ENCODE data around the gene SMIM44.
"Not testable (repeated sequence)": the region's sequence is repeated elsewhere in the genome, so short reads cannot be mapped to it uniquely, and the experiment has no call there.

Gene SMIM44

DNA sequence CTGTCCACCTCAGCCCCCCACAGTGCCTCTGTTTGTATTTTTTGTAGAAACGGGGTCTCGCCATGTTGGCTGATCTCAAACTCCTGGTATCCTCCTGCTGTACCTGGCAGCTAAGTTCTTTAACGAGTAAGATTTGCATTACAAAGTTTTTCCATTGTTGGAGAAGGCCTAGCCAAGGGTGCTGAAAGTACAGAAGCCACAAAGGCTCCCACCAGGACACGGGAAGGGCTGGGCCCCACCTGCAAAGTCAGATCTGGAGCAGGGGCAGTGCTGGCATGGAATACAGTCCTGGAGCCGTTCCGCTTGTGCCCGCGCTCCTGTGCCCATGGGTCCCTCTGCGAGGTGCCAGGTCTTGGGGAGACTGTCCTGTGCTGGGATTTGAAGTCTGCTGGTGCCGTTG lies 35.0 kb upstream of the SMIM44 start:
- no peak for DNase-seq (ENCODE audit: low read depth in 2 of 3, low spot score in 1 of 3)

DNA sequence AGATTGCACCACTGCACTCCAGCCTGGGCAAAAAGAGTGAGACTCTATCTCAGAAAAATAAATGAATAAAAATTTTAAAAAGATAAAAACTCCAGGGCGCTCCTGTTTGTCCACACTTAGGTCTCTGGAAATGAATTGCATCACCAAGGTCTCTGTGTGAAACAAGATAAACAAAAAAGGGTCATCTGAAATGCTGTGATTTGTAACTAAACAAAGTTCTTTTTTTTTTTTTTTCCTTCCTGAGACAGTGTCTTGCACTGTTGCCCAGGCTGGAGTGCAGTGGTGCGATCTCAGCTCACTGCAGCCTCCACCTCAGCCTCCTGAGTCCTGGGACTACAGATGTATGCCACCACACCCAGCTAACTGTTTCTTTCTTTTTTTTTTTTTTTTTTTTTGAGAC lies 34.4 kb upstream of the SMIM44 start:
- DNase-seq (ENCODE audit: low read depth in 2 of 3, low spot score in 1 of 3): no peak

DNA sequence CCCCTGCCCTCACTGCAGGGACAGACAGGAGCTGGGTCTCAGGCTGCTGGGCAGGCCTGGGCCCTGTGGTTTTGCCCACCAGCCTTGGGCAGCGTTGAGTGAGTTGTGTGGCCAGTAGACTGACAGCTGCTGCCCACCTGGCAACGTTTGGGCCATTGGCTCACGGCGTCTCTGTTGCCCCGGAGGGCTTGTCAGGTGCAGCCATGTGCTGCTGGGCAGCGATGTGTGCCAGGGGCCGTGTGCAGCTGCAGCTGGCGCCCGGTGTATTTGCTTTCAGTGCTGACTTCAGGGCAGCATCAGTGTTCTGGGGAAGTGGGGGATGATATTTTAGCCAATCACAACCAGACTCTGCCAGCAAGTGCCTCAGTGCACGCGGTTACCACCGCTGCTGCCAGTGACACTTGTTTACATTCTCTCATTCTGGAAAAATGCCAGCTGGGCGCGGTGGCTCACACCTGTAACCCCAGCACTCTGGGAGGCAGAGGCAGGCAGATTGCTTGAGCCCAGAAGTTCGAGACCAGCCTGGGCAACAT lies 33.5 kb upstream of the SMIM44 start:
- no peak for DNase-seq (ENCODE audit: low read depth in 2 of 3, low spot score in 1 of 3)

DNA sequence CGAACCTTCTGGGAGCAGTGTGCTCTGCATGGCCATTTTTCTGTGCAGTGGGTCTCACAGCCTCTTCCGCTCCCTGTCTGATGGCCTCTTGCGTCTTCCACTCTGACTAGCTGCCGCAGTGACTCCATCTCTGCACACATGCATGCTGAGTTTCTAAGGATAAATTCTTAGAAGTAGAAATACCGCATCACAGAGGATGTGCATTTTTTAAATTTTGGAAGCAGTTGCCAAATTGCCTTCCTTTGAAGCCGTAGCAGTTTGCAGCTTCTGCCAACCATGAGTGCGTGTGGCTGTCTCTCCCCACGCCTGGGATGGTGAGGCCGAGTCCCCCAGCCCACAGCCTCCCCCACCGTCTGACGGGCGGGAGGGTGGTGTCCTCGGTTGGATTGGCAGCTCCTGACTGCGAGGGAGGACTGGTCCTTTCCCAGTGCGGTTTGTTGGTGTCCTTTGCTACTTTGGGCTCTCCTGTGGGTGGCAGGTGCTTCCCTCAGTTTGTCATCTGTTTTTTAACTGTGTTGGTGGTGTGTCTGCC lies 32.7 kb upstream of the SMIM44 start:
- DNase-seq (ENCODE audit: low read depth in 2 of 3, low spot score in 1 of 3): no peak

DNA sequence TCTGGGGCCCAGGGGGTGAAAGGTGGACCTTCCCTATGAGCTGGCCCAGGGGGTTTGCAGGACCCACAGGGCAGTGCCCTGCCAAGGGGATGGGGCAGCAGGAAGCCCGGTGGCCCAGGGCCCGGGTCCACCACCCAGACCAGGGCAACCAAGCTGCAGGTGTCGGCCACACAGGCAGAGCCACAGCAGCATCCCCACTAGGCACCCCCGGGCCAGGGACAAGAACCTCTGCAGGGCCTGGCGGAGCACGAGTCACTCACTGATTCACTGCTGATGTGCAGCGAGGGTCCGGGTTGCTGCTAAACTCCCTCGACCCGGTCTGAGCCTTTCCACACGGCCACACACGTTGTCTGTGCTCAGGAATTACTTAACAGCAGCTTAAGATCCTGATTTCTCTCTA lies 31.7 kb upstream of the SMIM44 start:
- no peak for DNase-seq (ENCODE audit: low read depth in 2 of 3, low spot score in 1 of 3)

DNA sequence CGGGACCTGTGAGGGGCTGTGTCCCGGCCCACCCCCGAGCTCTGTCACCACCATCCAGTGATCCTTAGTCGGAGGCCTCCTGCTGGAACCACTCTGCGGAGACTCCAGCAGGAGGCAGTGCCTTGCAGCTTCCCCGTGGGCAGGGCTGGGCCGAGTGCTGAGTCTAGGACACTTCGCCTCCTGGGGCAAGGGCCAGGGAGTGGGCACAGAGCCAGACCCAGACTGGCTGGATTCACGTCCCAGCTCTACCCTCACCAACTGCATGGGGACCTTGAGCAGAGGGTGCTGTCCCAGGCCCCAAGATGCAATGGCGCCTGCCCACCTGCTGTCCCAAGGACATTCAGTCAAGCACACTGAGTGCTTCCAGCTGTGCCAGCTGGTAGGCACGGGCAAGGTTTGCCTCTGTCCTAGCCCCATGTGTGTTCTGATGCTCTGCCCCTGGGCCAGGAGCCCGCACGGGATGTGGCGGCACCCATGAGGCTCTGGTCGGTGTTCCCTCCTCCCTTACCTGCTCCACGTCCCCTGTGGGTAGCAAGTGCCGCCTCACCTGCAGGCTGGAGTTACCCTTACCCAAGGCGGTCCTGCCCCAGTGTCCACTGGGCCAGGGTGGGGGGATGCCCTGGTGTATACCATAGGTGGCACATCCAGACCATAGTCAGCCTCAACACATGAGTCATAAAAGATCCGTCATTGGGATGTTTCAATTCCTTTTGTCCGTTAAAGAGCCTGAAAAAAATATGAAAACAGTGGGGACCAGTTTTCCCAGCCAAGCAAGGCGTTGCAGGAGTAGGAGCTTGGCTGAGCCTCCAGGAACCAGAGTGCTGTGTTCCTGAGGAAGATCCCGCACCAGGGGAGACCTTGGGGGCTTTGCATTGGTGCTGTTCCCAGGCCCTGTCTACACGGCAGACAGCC lies 30.2 kb upstream of the SMIM44 start:
- no peak for DNase-seq (ENCODE audit: low read depth in 2 of 3, low spot score in 1 of 3)

DNA sequence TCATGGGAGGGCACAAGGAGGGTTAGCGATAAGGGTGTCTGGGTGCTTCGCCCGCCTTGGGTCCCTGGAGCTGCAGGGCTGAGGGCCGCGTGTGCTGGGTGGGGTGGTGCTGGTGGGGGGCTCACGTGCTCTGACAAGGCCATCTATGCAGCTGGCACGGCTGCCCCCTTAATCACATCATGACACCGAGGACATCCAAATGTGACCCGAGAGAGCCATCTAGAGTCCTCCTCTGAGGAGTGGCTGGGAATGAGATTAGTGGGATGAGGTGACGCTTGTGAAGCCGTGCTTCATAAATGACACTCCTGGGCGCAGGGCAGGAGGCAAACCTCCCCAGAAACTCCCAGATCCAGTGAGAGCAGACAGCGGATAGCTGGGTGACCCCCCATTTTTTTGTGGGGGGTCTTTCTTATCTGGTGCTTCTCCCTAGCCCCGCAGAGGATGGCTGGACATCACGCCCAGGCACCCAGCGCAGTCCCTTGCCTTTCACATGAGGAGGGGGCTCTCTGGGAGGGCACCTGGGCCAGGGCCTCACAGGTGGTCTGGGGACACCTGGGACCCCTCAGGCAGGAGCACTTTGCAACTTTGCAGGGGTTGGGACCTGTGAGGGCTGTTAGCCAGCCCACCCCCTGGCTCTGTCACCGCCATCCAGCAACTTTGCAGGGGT lies 29.5 kb upstream of the SMIM44 start:
- DNase-seq (ENCODE audit: low read depth in 2 of 3, low spot score in 1 of 3): no peak

DNA sequence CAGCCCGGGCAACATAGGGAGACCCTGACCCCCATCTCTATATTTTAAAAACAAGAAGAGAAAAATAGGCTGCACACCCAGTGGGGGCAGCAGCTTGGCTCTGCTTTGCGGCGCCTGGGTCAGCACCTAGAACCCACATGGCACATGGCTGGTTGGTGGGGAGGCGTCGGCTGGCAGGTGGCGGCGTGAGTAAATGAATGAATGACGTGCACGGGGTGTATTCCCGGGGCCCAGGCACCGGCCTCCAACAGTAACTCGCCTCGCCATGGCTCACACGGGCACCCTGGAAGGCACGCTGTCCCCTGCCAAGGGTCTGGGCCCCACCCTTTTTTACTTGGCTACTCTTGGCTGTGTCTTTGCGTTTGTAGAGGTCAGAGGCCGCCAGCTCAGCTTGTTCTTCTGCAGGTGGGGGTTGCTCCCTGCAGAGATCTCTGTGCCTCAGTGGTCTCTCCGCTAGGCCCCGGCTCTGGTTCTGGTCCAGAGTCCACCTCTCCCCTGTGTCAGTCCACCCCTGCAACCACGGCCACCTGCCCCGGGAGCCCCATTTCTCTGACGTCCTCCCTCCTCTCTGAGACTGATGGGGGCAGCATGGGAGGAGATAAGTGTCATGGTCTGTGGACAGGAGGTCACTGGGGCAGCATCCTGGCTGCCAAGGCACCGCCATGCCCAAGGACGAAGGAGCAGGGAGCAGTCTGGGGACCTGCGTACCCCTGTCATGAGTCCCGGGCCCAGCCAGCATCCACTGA lies 28.4 kb upstream of the SMIM44 start:
- DNase-seq (ENCODE audit: low read depth in 2 of 3, low spot score in 1 of 3): no peak

DNA sequence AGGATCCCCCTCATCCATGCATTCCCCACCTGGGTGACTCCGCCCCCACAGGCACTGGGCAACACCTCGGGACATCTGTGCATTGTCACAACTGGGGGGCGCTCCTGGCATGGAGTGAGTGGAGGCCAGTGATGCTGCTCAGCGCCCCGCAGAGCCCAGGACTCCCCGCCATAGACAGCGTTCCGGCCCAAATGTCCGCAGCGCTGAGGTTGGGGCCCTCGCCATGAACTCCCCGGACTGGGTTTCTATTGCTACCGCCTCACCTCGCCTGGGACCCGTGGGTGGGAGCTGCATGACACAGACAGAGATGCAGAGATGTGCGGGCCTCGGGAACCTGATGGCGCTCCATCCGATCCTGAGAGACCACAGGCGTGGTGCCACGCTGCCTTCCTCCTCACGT lies 27.5 kb upstream of the SMIM44 start:
- no peak for DNase-seq (ENCODE audit: low read depth in 2 of 3, low spot score in 1 of 3)

DNA sequence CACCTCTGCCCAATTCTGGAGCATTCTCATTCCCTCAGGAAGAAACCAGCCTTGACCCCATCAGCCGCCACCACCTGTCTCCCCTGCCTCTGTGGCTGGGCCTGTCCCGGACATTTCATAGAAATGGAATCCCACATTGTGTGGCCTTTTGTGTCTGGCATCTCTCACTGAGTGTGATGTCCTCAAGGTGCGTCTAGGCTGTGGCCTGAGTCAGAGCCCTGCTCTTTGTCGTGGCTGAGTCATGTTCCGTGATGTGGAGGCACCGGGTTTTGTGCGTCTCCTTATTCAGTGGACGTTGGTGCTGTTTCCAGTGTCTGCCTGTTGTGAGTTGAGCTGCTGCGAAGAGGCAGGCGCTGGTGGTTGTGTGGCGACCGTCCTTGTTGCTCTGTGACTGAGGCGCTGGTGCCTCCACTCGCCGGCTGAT lies 26.3 kb upstream of the SMIM44 start:
- peak in 2 of 3 donors; percentile 24 to 42 for DNase-seq (ENCODE audit: low read depth in 2 of 3, low spot score in 1 of 3)

DNA sequence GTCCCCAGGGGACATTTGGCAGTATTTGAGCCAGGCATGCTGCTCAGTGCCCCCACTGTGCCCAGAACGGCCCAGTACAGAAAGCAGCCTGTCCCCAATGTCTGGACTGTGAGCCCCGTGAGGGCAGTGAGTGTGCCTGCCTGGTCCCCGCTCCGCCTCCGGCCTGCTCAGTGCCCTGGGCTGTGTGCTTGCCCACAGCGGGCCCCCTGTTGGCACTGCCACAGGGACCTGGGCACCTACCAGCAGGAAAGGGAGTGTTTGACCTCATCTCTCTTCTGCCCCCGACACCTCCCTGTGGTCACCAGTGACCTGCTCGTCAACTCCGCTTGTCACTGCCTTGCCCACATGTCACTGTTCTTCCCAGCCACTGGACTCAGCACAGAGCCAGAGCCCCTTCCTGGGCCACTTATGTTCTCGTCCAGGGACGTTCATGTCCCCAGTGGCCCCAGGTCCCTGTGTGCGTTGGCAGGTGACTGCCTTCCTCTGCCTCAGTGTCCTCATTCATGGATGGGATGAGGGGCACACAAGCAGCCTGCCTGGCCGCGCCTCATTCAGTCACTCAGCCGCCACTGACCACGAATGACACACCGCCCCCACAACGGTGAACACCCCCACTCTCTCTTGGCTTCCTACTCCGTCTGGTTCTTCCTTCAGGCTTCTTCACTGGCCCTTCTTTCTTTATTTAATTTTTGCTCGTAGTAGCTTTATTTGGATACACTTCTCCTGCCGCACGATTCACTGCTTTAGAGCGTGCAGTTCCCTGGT lies 25.7 kb upstream of the SMIM44 start:
- DNase-seq (ENCODE audit: low read depth in 2 of 3, low spot score in 1 of 3): no peak

DNA sequence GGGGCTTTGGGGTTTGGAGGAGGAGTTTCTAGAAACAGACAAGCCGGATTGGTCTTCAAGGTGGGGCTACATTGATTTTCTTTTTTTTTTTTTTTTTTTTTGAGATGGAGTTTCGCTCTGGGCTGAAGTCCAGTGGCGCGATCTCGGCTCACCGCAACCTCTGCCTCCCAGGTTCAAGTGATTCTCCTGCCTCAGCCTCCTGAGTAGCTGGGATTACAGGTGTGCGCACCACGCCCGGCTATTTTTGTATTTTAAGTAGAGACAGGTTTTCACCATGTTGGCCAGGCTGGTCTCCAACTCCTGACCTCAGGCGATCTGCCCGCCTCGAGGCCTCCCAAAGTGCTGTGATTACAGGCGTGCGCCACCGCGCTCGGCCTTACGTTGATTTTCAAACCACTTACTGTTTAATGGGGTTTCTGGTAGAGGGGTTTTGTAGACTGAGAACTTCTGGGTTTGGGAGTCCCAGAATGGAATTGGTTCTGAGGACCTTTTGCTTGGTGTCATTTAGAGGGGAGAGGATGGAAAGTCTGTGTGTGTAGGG lies 24.9 kb upstream of the SMIM44 start:
- not testable (repeated sequence) for DNase-seq (ENCODE audit: low read depth in 2 of 3, low spot score in 1 of 3)

DNA sequence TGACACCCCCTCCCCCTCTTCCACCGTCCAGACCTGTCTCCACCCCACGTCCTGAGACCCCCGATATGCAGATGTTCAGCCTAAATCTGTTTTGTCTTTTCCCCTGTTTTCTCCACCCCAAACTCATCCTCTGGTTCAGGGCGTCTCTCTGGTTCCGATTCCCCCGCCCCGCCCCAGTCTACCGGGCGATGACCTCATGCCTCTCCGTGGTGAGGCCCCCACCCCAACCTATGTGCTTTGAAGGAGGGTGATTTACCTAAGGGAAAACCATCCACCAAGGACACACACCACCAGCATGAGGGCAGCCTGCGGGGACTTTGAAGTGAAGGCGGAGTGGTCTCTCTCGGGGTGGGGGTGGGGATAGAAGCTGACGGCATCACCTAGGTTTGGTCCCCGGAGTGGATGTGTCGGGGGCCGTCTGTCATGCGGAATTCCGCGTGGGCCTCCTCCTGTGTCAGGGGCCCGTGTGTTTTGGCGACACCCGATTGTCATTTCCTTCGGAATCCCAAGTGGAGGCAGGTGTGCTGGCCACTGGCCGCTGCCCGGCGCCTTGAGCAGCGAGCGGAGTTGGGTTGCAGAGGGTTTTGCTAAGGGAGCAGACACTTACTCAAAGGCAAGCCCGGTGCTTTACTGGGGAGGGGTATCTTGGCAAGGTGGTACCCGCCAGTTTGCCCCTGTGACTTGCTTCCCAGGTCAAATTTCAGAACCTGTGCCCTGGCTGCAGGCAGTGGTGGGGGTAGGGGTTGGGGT lies 24.3 kb upstream of the SMIM44 start:
- DNase-seq (ENCODE audit: low read depth in 2 of 3, low spot score in 1 of 3): peak in 1 of 3 donors; percentile 17

DNA sequence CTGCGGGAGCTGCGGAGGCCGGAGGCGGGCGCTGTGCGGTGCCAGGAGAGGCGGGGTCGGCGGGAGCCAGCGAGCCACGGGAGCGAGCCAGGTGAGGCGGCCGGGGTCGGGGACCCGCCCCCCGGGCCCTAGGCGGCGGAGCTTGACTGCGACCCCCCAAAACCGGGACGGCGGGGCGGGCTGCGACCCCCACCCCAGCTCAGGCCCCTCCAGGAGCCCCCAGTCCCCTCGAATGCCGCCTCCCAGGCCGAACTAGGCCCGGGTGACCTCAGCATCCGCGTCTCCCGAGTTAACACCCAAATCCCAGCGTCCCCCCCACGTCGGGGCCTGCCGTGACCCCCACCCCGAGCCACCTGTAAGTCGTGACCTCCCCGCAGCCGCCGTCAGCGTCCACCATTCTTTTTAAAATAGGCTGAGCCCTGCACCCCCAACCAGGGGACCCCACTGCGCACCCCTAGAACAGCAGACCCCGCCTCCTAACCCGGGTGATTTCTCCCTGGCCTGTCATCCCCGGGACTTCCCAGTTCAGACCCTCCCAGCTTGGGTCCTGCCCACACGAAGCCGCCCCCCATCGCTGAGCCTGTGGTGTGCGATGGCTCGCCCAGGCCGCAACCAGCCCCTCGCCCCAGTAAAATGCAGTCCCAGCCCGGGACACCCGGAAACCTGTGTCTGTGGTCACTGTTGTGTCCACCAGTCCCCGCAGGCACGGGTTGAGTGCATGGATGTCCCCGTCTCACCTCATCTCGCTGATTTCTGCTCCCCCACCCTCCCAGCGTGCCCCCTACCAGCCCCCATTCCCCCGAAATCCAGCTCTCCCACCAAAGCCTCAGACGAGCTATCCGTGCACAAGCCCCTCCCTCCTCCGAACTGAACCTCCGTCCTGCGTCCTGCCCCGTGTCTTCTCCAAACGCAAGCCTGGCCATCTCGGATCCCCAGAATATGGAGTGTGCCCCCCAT lies 23.4 kb upstream of the SMIM44 start:
- no peak for DNase-seq (ENCODE audit: low read depth in 2 of 3, low spot score in 1 of 3)

DNA sequence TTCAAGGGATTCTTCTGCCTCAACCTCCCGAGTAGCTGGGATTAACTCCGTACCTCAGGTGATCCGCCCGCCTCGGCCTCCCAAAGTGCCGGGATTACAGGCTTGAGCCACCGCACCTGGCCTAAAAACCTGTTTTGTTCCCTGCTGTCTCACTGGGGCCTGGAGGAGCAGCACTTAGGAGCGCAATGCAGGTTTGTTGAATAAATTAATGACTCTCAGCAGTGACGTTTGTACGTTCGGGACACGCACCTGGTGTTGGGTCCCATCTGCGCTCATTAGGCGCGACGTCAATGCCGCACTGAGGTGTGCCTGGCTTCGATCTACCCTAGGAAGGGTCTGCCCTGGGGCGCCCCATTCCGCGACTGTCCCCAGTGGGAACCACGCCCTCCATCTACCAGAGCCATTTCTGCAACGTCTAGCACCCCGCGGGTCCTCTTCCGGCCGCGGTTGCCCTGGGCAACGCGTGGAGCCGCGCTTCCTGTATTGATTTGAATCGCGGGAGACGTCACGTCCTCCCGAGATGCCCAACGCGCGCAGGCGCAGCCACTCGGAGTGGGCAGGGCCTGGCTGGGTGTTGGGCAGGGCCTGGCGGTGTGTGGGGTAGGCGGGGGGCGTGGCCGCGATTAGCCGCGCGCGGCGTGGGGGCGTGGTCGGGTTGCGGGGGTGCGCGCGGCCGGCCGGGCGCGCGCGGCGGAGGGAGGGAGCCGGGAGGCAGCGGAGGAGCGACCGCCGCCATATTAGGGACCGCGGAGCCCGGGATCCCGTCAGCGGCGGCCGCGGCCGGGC lies 22.6 kb upstream of the SMIM44 start, which contains the start of gene FZR1:
FZR1 (plus strand) TSS at position 714 of the 786 bp plus-strand sequence. CDS start 16,679 bp downstream, outside the sequence.
- peak; percentile 98 to 99 (median 99) for DNase-seq (ENCODE audit: low read depth in 2 of 3, low spot score in 1 of 3)

DNA sequence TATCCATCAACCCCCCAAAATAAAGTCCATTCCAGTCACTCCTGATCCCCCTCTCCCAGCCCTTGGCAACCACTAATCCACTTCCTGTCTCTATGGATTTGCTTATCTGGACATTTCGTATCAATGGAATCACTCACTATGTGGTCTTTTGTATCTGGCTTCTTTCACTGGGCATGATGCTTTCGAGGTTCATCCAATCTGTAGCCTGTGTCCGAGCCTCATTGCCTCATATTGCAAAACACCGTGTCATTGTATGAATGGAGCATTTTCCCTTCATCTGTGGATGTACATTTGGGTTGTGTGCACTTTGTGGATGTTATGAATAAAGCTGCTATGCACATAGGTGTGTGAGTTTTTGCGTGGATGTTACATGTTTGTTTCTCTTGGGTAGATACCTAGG lies 21.5 kb upstream of the SMIM44 start:
- DNase-seq (ENCODE audit: low read depth in 2 of 3, low spot score in 1 of 3): no peak

DNA sequence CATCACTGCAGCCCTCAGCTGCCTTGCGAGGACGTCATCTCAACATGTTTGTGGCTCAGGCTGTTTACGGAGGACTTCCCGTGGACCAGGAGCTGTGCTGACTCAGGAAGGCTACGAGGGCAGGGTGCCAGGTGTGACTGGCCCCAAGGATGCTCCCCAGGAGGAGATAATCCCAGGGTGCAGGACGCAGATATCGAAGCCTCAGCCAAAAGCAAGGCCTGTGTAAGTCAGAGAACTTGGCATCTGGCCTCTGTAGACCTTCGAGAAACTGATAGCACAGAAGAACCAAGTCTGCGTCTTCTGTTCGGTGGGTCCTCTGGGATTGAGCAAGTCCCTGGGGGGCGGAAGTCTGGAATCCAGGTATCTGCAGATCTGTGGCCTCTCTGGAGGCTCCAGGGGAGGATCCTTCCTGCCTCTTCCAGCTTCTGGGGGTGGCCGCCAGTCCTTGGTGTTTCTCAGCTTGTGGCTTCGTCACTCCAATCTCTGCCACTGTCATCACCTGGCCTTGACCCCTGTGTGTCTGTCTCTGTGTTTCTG lies 19.9 kb upstream of the SMIM44 start:
- no peak for DNase-seq (ENCODE audit: low read depth in 2 of 3, low spot score in 1 of 3)

All from stimulated activated CD4-positive, alpha-beta T cell treated with anti-CD3 and anti-CD28 coated beads, Interleukin-12 subunit alpha, Interleukin-12 subunit beta, amount 100 ng/mL, for 48 hours (primary cell).